PC-3 (cell line): ENCODE results near the gene ADD1. TPM values are rescaled to one million over a fixed set of nuclear protein-coding genes. Genes with fewer than 3 reads are reported as not detected.

Source experiments
- ATAC-seq: fragments of 200-7000 bp; cut with Tn5 transposase; 2 replicates; pipeline ENCODE4 v1.9.1; 2020; ENCODE audit warnings: mild to moderate bottlenecking, moderate library complexity
- BruUV-seq: library from RNA; stranded (reverse); fragments of 400-500 nt; replicated peaks from 2 replicates; lab custom pipeline; 2021; lab: Mats Ljungman, UMichigan
- CTCF ChIA-PET: fragments of 300-600 bp; sonication (Branson Sonifier 250); formaldehyde crosslinking; loops from one replicate; lab custom pipeline; 2022; ENCODE audit warnings: antibody characterized with exemption; lab: Charles Lee
- POLR2A ChIA-PET: fragments of 300-600 bp; sonication (Branson Sonifier 250); formaldehyde crosslinking; loops from one replicate; lab custom pipeline; 2022; ENCODE audit warnings: antibody characterized with exemption; ENCODE audit not compliant: unreplicated experiment; lab: Charles Lee
- DNase-seq: peaks from one replicate; pipeline ENCODE4 v3.0.0-alpha.2; 2015
- H2AFZ ChIP-seq: fragments of 300-600 bp; sonication (generic); 2 replicates; pipeline ENCODE4 v1.6.0; 2016; ENCODE audit warnings: antibody characterized with exemption, low read length
- H3F3A ChIP-seq: fragments of 300-600 bp; sonication (generic); one replicate; pipeline ENCODE4 v1.6.0; 2017; ENCODE audit warnings: antibody characterized with exemption, low read length, control low read depth, mild to moderate bottlenecking; ENCODE audit not compliant: unreplicated experiment
- H3K27ac ChIP-seq: fragments of 300-600 bp; sonication (generic); 2 replicates; pipeline ENCODE4 v1.5.1; 2016; ENCODE audit warnings: mild to moderate bottlenecking, low read length
- H3K27me3 ChIP-seq: fragments of 300-600 bp; sonication (generic); 2 replicates; pipeline ENCODE4 v1.6.1; 2016; ENCODE audit warnings: low read length, mixed read lengths
- H3K36me3 ChIP-seq: fragments of 300-600 bp; sonication (generic); 2 replicates; pipeline ENCODE4 v1.6.1; 2016; ENCODE audit warnings: low read depth, mixed run types, low read length, mixed read lengths
- H3K4me1 ChIP-seq: fragments of 300-600 bp; sonication (generic); 2 replicates; pipeline ENCODE4 v1.5.1; 2016; ENCODE audit warnings: low read length; ENCODE audit not compliant: insufficient read depth
- H3K4me2 ChIP-seq: fragments of 300-600 bp; sonication (generic); 2 replicates; pipeline ENCODE4 v1.6.0; 2016; ENCODE audit warnings: low read length
- H3K4me3 ChIP-seq: fragments of 300-600 bp; sonication (generic); 2 replicates; pipeline ENCODE4 v1.5.1; 2016; ENCODE audit warnings: mild to moderate bottlenecking, low read length, mixed read lengths
- H3K79me2 ChIP-seq: fragments of 300-600 bp; sonication (generic); 2 replicates; pipeline ENCODE4 v1.6.1; 2017; ENCODE audit warnings: low read length, mixed read lengths
- H3K9ac ChIP-seq: fragments of 300-600 bp; sonication (generic); 2 replicates; pipeline ENCODE4 v1.6.0; 2016; ENCODE audit warnings: mild to moderate bottlenecking, low read length
- H3K9me2 ChIP-seq: fragments of 300-600 bp; sonication (generic); replicated peaks from 2 replicates; pipeline ENCODE4 v1.6.1; 2016; ENCODE audit warnings: mixed run types, low read length, mixed read lengths
- H3K9me3 ChIP-seq: fragments of 300-600 bp; sonication (generic); 2 replicates; pipeline ENCODE4 v1.6.1; 2016; ENCODE audit warnings: low read length, mixed read lengths
- H4K20me1 ChIP-seq: fragments of 300-600 bp; sonication (generic); 2 replicates; pipeline ENCODE4 v1.6.1; 2016; ENCODE audit warnings: low read length, mixed read lengths
- CTCF ChIP-seq: fragments of 300-600 bp; sonication (generic); conservative IDR thresholded peaks from 2 replicates; pipeline ENCODE4 v1.5.1; 2017; ENCODE audit warnings: antibody characterized with exemption, low read depth, mild to moderate bottlenecking, low read length
- EZH2 ChIP-seq: fragments of 300-600 bp; sonication (generic); IDR thresholded peaks from one replicate; pipeline ENCODE4 v1.6.1; 2017; ENCODE audit warnings: antibody characterized with exemption, mild to moderate bottlenecking, low read length; ENCODE audit not compliant: unreplicated experiment
- EZH2phosphoT487 ChIP-seq: fragments of 300-600 bp; sonication (generic); IDR thresholded peaks from 2 replicates; pipeline ENCODE4 v1.6.1; 2018; ENCODE audit warnings: mild to moderate bottlenecking, antibody characterized with exemption, low read length, borderline replicate concordance
- intact Hi-C: fragments of 100-400 bp; cut with micrococcal nuclease; formaldehyde crosslinking; loops from 2 replicates; pipeline ENCODE4 v1.9.0; 2023
- total RNA-seq: library from RNA; depleted of rRNA; stranded (reverse); fragments of >200 nt; gene quantifications from 2 replicates; pipeline ENCODE4 v1.2.3, GENCODE V29; 2014

ADD1 gene
- total RNA-seq, 1 experiment from 2014 or later = 118 TPM

GRCh38 chr4:2799971-2800690 is 43.5 kb upstream of the ADD1 start:
- Histone ChIP-seq H3F3A (no peaks in the 10 kb centered on the region), H3K4me2 (no peak overlapping the region), H3K9me3 (no peaks in the 10 kb centered on the region), H4K20me1 (no peaks in the 10 kb centered on the region), H3K9ac (no peak overlapping the region), H3K4me1 (peaks cover 18% of the 10 kb centered on the region), H3K4me3 (no peak overlapping the region), H3K27ac (no peak overlapping the region), H3K36me3 (no peaks in the 10 kb centered on the region), H2AFZ (no peak overlapping the region), H3K27me3 (no peaks in the 10 kb centered on the region), H3K9me2 (no peaks in the 10 kb centered on the region), H3K79me2 (no peaks in the 10 kb centered on the region)
- no TSS peak for BruUV-seq
- no peak for DNase-seq
- intact Hi-C loops = no loop called here
- no peak for ATAC-seq
- ChIA-PET CTCF (no interaction called here), POLR2A (no interaction called here)
- no peak for TF ChIP-seq EZH2phosphoT487
- no peak for TF ChIP-seq EZH2
- no peak for TF ChIP-seq CTCF

GRCh38 chr4:2800691-2801596 is 42.7 kb upstream of the ADD1 start:
- no peak for DNase-seq
- ChIA-PET CTCF (no interaction called here), POLR2A (no interaction called here)
- intact Hi-C loops = no loop called here
- no peaks in the 10 kb centered on the region for H3K9me2 ChIP-seq
- H2AFZ ChIP-seq = no peak overlapping the region
- no peak for ATAC-seq
- no peaks in the 10 kb centered on the region for H3K79me2 ChIP-seq
- H3K9ac ChIP-seq = no peak overlapping the region
- H4K20me1 ChIP-seq = no peaks in the 10 kb centered on the region
- H3K27me3 ChIP-seq = no peaks in the 10 kb centered on the region
- H3F3A ChIP-seq = no peaks in the 10 kb centered on the region
- TF ChIP-seq EZH2phosphoT487 (no peak), EZH2 (no peak), CTCF (no peak)
- no peak overlapping the region for H3K4me3 ChIP-seq
- H3K4me2 ChIP-seq = no peak overlapping the region
- H3K4me1 ChIP-seq = peaks cover 26% of the 10 kb centered on the region
- no peaks in the 10 kb centered on the region for H3K9me3 ChIP-seq
- no peak overlapping the region for H3K27ac ChIP-seq
- no peaks in the 10 kb centered on the region for H3K36me3 ChIP-seq
- BruUV-seq = no TSS peak
